ENCODE measurements around the gene ALCAM. TPM values are rescaled to one million over a fixed set of nuclear protein-coding genes. Genes with fewer than 3 reads are reported as not detected.

Gene ALCAM
- total RNA-seq, 1 donor from 2014 or later: 54.4 TPM

DNA sequence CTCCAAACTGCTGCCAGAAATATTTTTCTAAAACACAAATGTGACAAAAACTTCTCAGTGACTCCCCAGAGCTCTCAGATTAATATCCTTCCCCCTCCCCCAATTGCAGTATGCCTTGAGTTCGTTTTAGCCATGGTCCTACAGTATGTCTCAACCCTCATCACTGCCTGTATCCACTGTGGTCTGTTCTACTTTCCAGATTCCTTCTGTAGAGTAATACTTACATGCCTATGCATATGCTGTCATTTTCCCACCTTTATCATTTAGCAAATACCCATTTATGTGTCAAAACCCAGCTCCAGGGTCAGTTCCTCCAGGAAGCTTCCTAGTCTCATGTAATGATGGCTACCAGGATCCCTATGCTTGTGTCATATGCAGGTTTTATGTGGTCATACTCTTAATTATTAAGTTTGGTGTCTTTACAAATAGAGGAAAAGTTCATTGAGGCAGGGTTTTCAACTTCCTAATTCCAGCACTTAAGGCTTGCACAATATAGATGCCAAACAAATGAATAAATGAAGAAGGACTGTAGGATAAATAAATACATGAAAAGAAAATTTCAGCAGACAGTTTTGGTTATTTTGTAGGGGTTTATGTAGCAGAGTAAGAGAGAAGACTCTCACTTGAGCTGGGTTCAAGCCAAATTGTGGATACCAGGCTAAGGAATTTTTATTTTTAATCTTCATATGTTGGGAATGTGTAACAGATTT lies 170.8 kb downstream of the ALCAM start:
- Histone ChIP-seq H3K4me3 (no peak overlapping the region), H3F3A (ENCODE audit: low read depth) (no peaks in the 10 kb centered on the region), H4K20me1 (ENCODE audit: low read depth) (no peaks in the 10 kb centered on the region), H3K9me3 (ENCODE audit: low read depth) (no peaks in the 10 kb centered on the region), H3K79me2 (ENCODE audit: low read depth) (no peaks in the 10 kb centered on the region), H3K27me3 (no peaks in the 10 kb centered on the region), H2AFZ (replicated peaks) (no peak overlapping the region), H3K9ac (no peak overlapping the region), H3K27ac (no peak overlapping the region), H3K36me3 (no peaks in the 10 kb centered on the region), H3K4me1 (no peaks in the 10 kb centered on the region), H3K4me2 (no peak overlapping the region)
- no peak for DNase-seq (ENCODE audit: low spot score)
- no peaks in the 10 kb centered on the region for H3K4me1 Mint-ChIP-seq
- H3K27me3 Mint-ChIP-seq (ENCODE audit: insufficient read depth, low read depth): no peaks in the 10 kb centered on the region
- H3K4me3 Mint-ChIP-seq: no peak overlapping the region
- no peak for TF ChIP-seq EZH2phosphoT487 (IDR thresholded peaks at IDR 0.05)
- no peak for TF ChIP-seq EZH2 (IDR thresholded peaks at IDR 0.05)
- TF ChIP-seq, protein P1, sequence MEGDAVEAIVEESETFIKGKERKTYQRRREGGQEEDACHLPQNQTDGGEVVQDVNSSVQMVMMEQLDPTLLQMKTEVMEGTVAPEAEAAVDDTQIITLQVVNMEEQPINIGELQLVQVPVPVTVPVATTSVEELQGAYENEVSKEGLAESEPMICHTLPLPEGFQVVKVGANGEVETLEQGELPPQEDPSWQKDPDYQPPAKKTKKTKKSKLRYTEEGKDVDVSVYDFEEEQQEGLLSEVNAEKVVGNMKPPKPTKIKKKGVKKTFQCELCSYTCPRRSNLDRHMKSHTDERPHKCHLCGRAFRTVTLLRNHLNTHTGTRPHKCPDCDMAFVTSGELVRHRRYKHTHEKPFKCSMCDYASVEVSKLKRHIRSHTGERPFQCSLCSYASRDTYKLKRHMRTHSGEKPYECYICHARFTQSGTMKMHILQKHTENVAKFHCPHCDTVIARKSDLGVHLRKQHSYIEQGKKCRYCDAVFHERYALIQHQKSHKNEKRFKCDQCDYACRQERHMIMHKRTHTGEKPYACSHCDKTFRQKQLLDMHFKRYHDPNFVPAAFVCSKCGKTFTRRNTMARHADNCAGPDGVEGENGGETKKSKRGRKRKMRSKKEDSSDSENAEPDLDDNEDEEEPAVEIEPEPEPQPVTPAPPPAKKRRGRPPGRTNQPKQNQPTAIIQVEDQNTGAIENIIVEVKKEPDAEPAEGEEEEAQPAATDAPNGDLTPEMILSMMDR (IDR thresholded peaks at IDR 0.05): no peak
- H3K27ac Mint-ChIP-seq: no peak overlapping the region
- no peaks in the 10 kb centered on the region for H3K9me3 Mint-ChIP-seq
- no peaks in the 10 kb centered on the region for H3K36me3 Mint-ChIP-seq

DNA sequence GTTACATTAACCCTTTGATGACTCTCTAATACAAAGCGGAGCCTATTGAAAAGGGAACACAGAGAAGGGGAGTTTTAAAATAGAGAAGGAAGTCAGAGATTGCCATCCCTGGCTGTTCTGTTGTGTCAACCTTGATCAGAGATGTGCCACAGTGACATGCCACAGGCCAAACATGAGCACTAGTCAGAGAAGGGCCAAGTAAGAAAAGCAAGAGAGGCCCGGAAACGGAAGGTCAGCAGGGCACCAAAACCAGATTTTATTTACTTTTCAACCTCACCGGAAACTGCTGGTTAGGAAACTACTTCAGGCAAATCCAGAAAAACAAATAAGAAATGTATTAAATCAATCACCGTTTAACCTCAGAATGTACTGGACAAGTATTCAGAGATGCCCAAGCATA lies 171.8 kb downstream of the ALCAM start:
- H3K9me3 Mint-ChIP-seq: no peaks in the 10 kb centered on the region
- H3K27ac ChIP-seq: no peak overlapping the region
- H3K9me3 ChIP-seq (ENCODE audit: low read depth): no peaks in the 10 kb centered on the region
- no peaks in the 10 kb centered on the region for H3K79me2 ChIP-seq (ENCODE audit: low read depth)
- no peaks in the 10 kb centered on the region for H3F3A ChIP-seq (ENCODE audit: low read depth)
- H3K27ac Mint-ChIP-seq: no peak overlapping the region
- no peak overlapping the region for H2AFZ ChIP-seq (replicated peaks)
- no peak for DNase-seq (ENCODE audit: low spot score)
- H3K4me3 ChIP-seq: no peak overlapping the region
- H3K36me3 Mint-ChIP-seq: no peaks in the 10 kb centered on the region
- no peak overlapping the region for H3K4me2 ChIP-seq
- H4K20me1 ChIP-seq (ENCODE audit: low read depth): no peaks in the 10 kb centered on the region
- no peak overlapping the region for H3K9ac ChIP-seq
- H3K27me3 ChIP-seq: no peaks in the 10 kb centered on the region
- H3K4me1 Mint-ChIP-seq: no peaks in the 10 kb centered on the region
- no peaks in the 10 kb centered on the region for H3K36me3 ChIP-seq
- H3K4me3 Mint-ChIP-seq: no peak overlapping the region
- TF ChIP-seq, protein P1 (IDR thresholded peaks at IDR 0.05): no peak
- no peak for TF ChIP-seq EZH2phosphoT487 (IDR thresholded peaks at IDR 0.05)
- TF ChIP-seq EZH2 (IDR thresholded peaks at IDR 0.05): no peak
- H3K27me3 Mint-ChIP-seq (ENCODE audit: insufficient read depth, low read depth): no peaks in the 10 kb centered on the region
- no peaks in the 10 kb centered on the region for H3K4me1 ChIP-seq

DNA sequence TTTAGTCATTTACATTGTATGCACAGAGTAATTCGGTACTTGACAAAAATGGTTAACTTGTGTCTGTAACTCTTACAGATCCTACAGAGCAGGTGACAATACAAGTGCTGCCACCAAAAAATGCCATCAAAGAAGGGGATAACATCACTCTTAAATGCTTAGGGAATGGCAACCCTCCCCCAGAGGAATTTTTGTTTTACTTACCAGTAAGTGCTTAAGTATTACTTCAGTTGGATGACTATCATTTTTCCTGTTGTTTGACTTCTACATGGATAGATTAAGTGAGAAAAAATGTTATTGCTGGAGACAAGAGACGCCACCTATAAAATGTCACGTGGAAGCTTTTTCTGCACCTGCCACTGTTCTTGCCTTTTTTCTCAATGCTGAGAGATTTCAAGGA lies 173.2 kb downstream of the ALCAM start:
- H3K79me2 ChIP-seq (ENCODE audit: low read depth): no peaks in the 10 kb centered on the region
- no peaks in the 10 kb centered on the region for H3K4me1 Mint-ChIP-seq
- no peaks in the 10 kb centered on the region for H3K27me3 Mint-ChIP-seq (ENCODE audit: insufficient read depth, low read depth)
- H3K4me3 Mint-ChIP-seq: no peak overlapping the region
- H3K9me3 Mint-ChIP-seq: no peaks in the 10 kb centered on the region
- H3K4me2 ChIP-seq: no peak overlapping the region
- H2AFZ ChIP-seq (replicated peaks): no peak overlapping the region
- no peaks in the 10 kb centered on the region for H3K4me1 ChIP-seq
- no peak for DNase-seq (ENCODE audit: low spot score)
- no peaks in the 10 kb centered on the region for H3K27me3 ChIP-seq
- H3K27ac Mint-ChIP-seq: no peak overlapping the region
- H3F3A ChIP-seq (ENCODE audit: low read depth): no peaks in the 10 kb centered on the region
- H3K27ac ChIP-seq: no peak overlapping the region
- no peaks in the 10 kb centered on the region for H3K9me3 ChIP-seq (ENCODE audit: low read depth)
- TF ChIP-seq, protein P1 (IDR thresholded peaks at IDR 0.05): no peak
- no peak for TF ChIP-seq EZH2phosphoT487 (IDR thresholded peaks at IDR 0.05)
- no peak for TF ChIP-seq EZH2 (IDR thresholded peaks at IDR 0.05)
- no peaks in the 10 kb centered on the region for H3K36me3 ChIP-seq
- no peak overlapping the region for H3K4me3 ChIP-seq
- H3K9ac ChIP-seq: no peak overlapping the region
- no peaks in the 10 kb centered on the region for H3K36me3 Mint-ChIP-seq
- H4K20me1 ChIP-seq (ENCODE audit: low read depth): no peaks in the 10 kb centered on the region
